Measurements from ENCODE around the gene C11orf91. TPM values are rescaled to one million over a fixed set of nuclear protein-coding genes. Genes with fewer than 3 reads are reported as not detected.

The C11orf91 gene
- total RNA-seq, 2 donors from 2014 or later: 1.0 TPM; not detected in 1

DNA sequence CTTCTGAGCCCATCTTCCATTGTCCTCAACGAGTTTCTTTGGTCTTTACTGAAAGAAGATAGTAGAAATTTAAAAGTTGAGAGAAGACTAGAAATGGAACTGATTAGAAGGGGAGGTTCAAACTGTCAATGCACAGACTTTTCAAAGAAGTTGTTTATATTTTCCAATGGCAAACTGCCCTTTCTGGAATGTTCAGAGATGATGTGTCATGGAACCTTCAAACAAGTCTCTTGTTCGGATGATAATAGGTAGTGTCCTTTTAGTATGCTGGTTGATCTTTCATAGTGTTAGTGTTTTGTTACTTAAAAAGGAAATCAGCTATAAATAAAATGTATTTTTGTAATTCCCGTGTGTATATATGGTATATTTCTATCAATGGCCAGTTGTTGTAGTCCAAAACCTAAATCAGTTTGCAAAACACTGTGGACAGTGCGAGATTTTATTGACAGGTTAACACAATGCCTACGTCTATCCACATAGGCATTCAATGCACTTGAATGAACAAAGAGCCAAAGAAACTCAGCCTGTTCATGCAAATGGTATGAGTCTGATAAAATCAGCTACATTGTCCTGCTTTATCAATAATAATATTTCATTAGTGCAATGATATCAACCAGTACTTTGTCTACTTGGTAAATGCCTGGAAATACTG, 30.9 kb downstream of the C11orf91 start:
- no peak overlapping the region for H3K9ac ChIP-seq (ENCODE audit: extremely low read depth, low read length, poor library complexity, severe bottlenecking)
- Mint-ChIP-seq H3K9me3 (no peaks in the 10 kb centered on the region), H3K27ac (no peak overlapping the region), H3K4me1 (no peaks in the 10 kb centered on the region), H3K36me3 (ENCODE audit: low read depth) (peaks cover 1% of the 10 kb centered on the region), H3K27me3 (ENCODE audit: insufficient read depth) (peaks cover 2% of the 10 kb centered on the region), H3K4me3 (no peak overlapping the region)
- no peak overlapping the region for H3K27ac ChIP-seq (ENCODE audit: low read depth, low read length)
- H3K4me1 ChIP-seq (ENCODE audit: control insufficient read depth, insufficient read depth, low read length): no peaks in the 10 kb centered on the region
- no peak overlapping the region for H3K4me3 ChIP-seq (ENCODE audit: low read length)
- no peaks in the 10 kb centered on the region for H3K27me3 ChIP-seq (ENCODE audit: control insufficient read depth, insufficient read depth, low read length, poor library complexity, severe bottlenecking)
- WGBS, 2 experiments (ENCODE audit: insufficient coverage in 1 of 2, insufficient read length in 1 of 2): 87 to 92% methylated on average over 4 to 5 of the region's 5 CpGs
- DNase-seq: no peak
- TF ChIP-seq, protein P1, sequence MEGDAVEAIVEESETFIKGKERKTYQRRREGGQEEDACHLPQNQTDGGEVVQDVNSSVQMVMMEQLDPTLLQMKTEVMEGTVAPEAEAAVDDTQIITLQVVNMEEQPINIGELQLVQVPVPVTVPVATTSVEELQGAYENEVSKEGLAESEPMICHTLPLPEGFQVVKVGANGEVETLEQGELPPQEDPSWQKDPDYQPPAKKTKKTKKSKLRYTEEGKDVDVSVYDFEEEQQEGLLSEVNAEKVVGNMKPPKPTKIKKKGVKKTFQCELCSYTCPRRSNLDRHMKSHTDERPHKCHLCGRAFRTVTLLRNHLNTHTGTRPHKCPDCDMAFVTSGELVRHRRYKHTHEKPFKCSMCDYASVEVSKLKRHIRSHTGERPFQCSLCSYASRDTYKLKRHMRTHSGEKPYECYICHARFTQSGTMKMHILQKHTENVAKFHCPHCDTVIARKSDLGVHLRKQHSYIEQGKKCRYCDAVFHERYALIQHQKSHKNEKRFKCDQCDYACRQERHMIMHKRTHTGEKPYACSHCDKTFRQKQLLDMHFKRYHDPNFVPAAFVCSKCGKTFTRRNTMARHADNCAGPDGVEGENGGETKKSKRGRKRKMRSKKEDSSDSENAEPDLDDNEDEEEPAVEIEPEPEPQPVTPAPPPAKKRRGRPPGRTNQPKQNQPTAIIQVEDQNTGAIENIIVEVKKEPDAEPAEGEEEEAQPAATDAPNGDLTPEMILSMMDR (conservative IDR thresholded peaks at IDR 0.05): no peak
- no peaks in the 10 kb centered on the region for H3K36me3 ChIP-seq (ENCODE audit: control insufficient read depth, insufficient read depth, low read length)
- no peaks in the 10 kb centered on the region for H3K9me3 ChIP-seq (ENCODE audit: control insufficient read depth, low read length)

DNA sequence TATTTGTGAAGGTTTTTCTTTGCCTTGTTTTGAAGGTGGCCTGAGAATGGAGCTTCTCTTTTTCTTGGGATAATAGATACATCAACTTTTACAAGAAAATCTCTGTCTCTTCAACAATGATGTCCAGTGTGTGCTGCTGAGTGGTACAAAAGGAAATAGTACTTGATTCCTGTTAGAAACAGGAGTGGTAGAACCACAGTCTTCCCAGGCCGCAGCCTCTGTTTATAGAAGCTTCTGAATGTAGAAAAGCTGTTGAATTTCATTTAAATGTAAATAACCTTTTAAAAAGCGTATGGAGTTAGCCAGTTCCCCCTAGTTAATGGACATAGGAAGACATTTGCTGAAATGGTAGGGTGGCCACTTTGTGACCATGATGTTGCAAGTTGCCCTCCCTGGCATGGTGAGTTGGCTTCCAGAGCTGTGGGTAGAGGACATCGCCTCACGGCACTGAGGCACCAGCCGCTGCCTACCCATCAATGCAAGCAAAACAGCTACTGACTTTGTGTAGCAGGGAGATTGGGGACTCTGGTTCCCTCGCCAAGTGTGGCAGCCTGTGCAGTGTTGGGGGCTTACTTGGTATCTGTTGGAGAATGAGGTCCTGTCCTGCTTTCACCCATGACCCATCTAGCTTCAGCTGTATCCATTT, 31.6 kb downstream of the C11orf91 start:
- no peaks in the 10 kb centered on the region for H3K4me1 Mint-ChIP-seq

DNA sequence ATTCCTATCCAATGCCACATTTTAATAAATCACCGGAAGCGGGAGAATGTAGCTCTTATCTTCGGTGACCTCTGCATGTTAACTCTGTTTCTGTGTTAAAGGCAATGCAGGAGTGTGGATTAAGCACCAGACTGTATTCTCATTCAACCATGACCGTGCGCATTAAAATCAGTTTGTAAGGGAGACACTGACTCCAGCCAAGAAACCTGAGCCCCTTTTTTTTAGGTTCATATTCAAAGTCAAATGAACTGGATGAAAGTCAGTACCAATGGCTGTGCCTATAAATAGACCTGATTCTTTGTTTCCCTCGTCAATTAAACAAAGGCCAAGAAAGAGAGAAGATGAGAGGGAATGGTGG, 32.2 kb downstream of the C11orf91 start:
- H3K9me3 Mint-ChIP-seq: no peaks in the 10 kb centered on the region
- peaks cover 1% of the 10 kb centered on the region for H3K36me3 Mint-ChIP-seq (ENCODE audit: low read depth)
- H3K4me1 ChIP-seq (ENCODE audit: control insufficient read depth, insufficient read depth, low read length): no peaks in the 10 kb centered on the region
- TF ChIP-seq, protein P1 (conservative IDR thresholded peaks at IDR 0.05): no peak
- 80 to 91% methylated on average over 6 of the region's 6 CpGs for WGBS, 2 experiments (ENCODE audit: insufficient coverage in 1 of 2, insufficient read length in 1 of 2)
- no peak overlapping the region for H3K4me3 Mint-ChIP-seq
- H3K9ac ChIP-seq (ENCODE audit: extremely low read depth, low read length, poor library complexity, severe bottlenecking): no peak overlapping the region
- peak overlapping the region; percentile 72 for H3K27ac ChIP-seq (ENCODE audit: low read depth, low read length)
- no peaks in the 10 kb centered on the region for H3K36me3 ChIP-seq (ENCODE audit: control insufficient read depth, insufficient read depth, low read length)
- H3K27ac Mint-ChIP-seq: no peak overlapping the region
- no peaks in the 10 kb centered on the region for H3K4me1 Mint-ChIP-seq
- no peaks in the 10 kb centered on the region for H3K27me3 ChIP-seq (ENCODE audit: control insufficient read depth, insufficient read depth, low read length, poor library complexity, severe bottlenecking)
- peaks cover 14% of the 10 kb centered on the region for H3K27me3 Mint-ChIP-seq (ENCODE audit: insufficient read depth)
- DNase-seq: no peak
- no peak overlapping the region for H3K4me3 ChIP-seq (ENCODE audit: low read length)
- no peaks in the 10 kb centered on the region for H3K9me3 ChIP-seq (ENCODE audit: control insufficient read depth, low read length)

More for the DNA sequence above, 31.6 kb downstream of the C11orf91 start:
- WGBS, 2 experiments (ENCODE audit: insufficient coverage in 1 of 2, insufficient read length in 1 of 2): 89 to 93% methylated on average over 3 to 6 of the region's 6 CpGs
- Histone ChIP-seq H3K36me3 (ENCODE audit: control insufficient read depth, insufficient read depth, low read length) (no peaks in the 10 kb centered on the region), H3K9me3 (ENCODE audit: control insufficient read depth, low read length) (no peaks in the 10 kb centered on the region), H3K4me3 (ENCODE audit: low read length) (no peak overlapping the region), H3K27ac (ENCODE audit: low read depth, low read length) (peak overlapping the region; percentile 72), H3K9ac (ENCODE audit: extremely low read depth, low read length, poor library complexity, severe bottlenecking) (no peak overlapping the region), H3K4me1 (ENCODE audit: control insufficient read depth, insufficient read depth, low read length) (no peaks in the 10 kb centered on the region), H3K27me3 (ENCODE audit: control insufficient read depth, insufficient read depth, low read length, poor library complexity, severe bottlenecking) (no peaks in the 10 kb centered on the region)
- Mint-ChIP-seq H3K36me3 (ENCODE audit: low read depth) (peaks cover 1% of the 10 kb centered on the region), H3K27ac (no peak overlapping the region), H3K27me3 (ENCODE audit: insufficient read depth) (peaks cover 9% of the 10 kb centered on the region), H3K4me3 (no peak overlapping the region), H3K9me3 (no peaks in the 10 kb centered on the region)
- TF ChIP-seq, protein P1 (conservative IDR thresholded peaks at IDR 0.05): no peak
- no peak for DNase-seq
